Mesenchymal stem cell (in vitro differentiated cells and primary cell): ENCODE data around the gene GLCE.

Experiments
- DNase-seq: peaks from one replicate; pipeline ENCODE4 v3.0.0-alpha.2; 2013
- H2AFZ ChIP-seq: one replicate; pipeline ENCODE4 v1.6.1; 2013; ENCODE audit warnings: low read depth, mild to moderate bottlenecking, control low read depth, inconsistent platforms, low read length, moderate library complexity
- H2AK5ac ChIP-seq: 2 replicates; pipeline ENCODE4 v1.6.1; 2013; ENCODE audit warnings: low read length, moderate library complexity, mild to moderate bottlenecking, inconsistent platforms; ENCODE audit not compliant: severe bottlenecking
- H2BK120ac ChIP-seq: one replicate; pipeline ENCODE4 v1.6.1; 2013; ENCODE audit warnings: low read depth, mild to moderate bottlenecking, inconsistent platforms, low read length, moderate library complexity
- H2BK12ac ChIP-seq, 2 experiments: one replicate each; pipeline ENCODE4 v1.6.1; 2013; ENCODE audit warnings: inconsistent platforms in 2 of 2, low read length in 2 of 2, mild to moderate bottlenecking in 2 of 2, moderate library complexity in 2 of 2, control low read depth in 1 of 2
- H2BK15ac ChIP-seq: one replicate; pipeline ENCODE4 v1.6.1; 2013; ENCODE audit warnings: mild to moderate bottlenecking, low read depth, inconsistent platforms; ENCODE audit not compliant: poor library complexity, severe bottlenecking
- H2BK5ac ChIP-seq: 2 replicates; pipeline ENCODE4 v1.6.1; 2013; ENCODE audit warnings: low read depth, mild to moderate bottlenecking, low read length, control low read depth, inconsistent platforms; ENCODE audit not compliant: poor library complexity, severe bottlenecking
- H3K14ac ChIP-seq, 2 experiments: one replicate each; pipeline ENCODE4 v1.6.1; 2013; ENCODE audit warnings: inconsistent platforms in 2 of 2, low read length in 2 of 2, control low read depth in 1 of 2, mild to moderate bottlenecking in 1 of 2, moderate library complexity in 1 of 2
- H3K18ac ChIP-seq, 2 experiments: one replicate each; pipeline ENCODE4 v1.6.1; 2013; ENCODE audit warnings: inconsistent platforms in 2 of 2, low read length in 2 of 2, control low read depth in 1 of 2, low read depth in 1 of 2, mild to moderate bottlenecking in 1 of 2
- H3K23ac ChIP-seq, 2 experiments: one replicate each; pipeline ENCODE4 v1.6.1; 2013; ENCODE audit warnings: inconsistent platforms in 2 of 2, low read length in 2 of 2, mild to moderate bottlenecking in 2 of 2, moderate library complexity in 2 of 2, control low read depth in 1 of 2
- H3K27ac ChIP-seq: 2 replicates; pipeline ENCODE4 v1.5.1; 2013; ENCODE audit warnings: mild to moderate bottlenecking, moderate library complexity, low read length, control low read depth, inconsistent platforms; ENCODE audit not compliant: poor library complexity, severe bottlenecking
- H3K27me3 ChIP-seq, 2 experiments: 2 replicates each; pipeline versions ENCODE4 v1.6.1 to v1.7.0; 2013; ENCODE audit warnings: low read length in 2 of 2, mild to moderate bottlenecking in 2 of 2, moderate library complexity in 2 of 2, control low read depth in 1 of 2, inconsistent platforms in 1 of 2; ENCODE audit not compliant: control insufficient read depth in 1 of 2, insufficient read depth in 1 of 2
- H3K36me3 ChIP-seq, 2 experiments: 2 replicates each; pipeline versions ENCODE4 v1.6.1 to v1.7.0; 2013; ENCODE audit warnings: low read length in 2 of 2, control low read depth in 1 of 2, inconsistent platforms in 1 of 2, low read depth in 1 of 2, mild to moderate bottlenecking in 1 of 2; ENCODE audit not compliant: insufficient read depth in 2 of 2, control insufficient read depth in 1 of 2
- H3K4ac ChIP-seq, 2 experiments: one replicate each; pipeline ENCODE4 v1.6.1; 2013; ENCODE audit warnings: inconsistent platforms in 2 of 2, low read length in 2 of 2, mild to moderate bottlenecking in 2 of 2, moderate library complexity in 2 of 2, control low read depth in 1 of 2, low read depth in 1 of 2
- H3K4me1 ChIP-seq: 2 replicates; pipeline ENCODE4 v1.6.1; 2013; ENCODE audit warnings: low read depth, low read length, control low read depth; ENCODE audit not compliant: control insufficient read depth, insufficient read depth
- H3K4me2 ChIP-seq: 2 replicates; pipeline ENCODE4 v1.6.1; 2013; ENCODE audit warnings: low read length, mild to moderate bottlenecking, inconsistent platforms; ENCODE audit not compliant: poor library complexity, severe bottlenecking
- H3K4me3 ChIP-seq, 2 experiments: 2 replicates each; pipeline versions ENCODE4 v1.5.1 to v1.7.0; 2013; ENCODE audit warnings: low read length in 2 of 2, mild to moderate bottlenecking in 2 of 2, control low read depth in 1 of 2, low read depth in 1 of 2; ENCODE audit not compliant: insufficient read depth in 1 of 2
- H3K79me1 ChIP-seq: replicated peaks from 2 replicates; pipeline ENCODE4 v1.6.1; 2013; ENCODE audit warnings: mild to moderate bottlenecking, control low read depth, low read length, inconsistent platforms; ENCODE audit not compliant: poor library complexity, severe bottlenecking
- H3K9ac ChIP-seq: 2 replicates; pipeline ENCODE4 v1.7.0; 2013; ENCODE audit warnings: mild to moderate bottlenecking, low read length, moderate library complexity
- H3K9me3 ChIP-seq: 2 replicates; pipeline ENCODE4 v1.7.0; 2013; ENCODE audit warnings: mild to moderate bottlenecking, low read length; ENCODE audit not compliant: control insufficient read depth
- H4K8ac ChIP-seq: one replicate; pipeline ENCODE4 v1.6.1; 2013; ENCODE audit warnings: inconsistent platforms, mild to moderate bottlenecking, low read length, moderate library complexity
- H4K91ac ChIP-seq: one replicate; pipeline ENCODE4 v1.6.1; 2013; ENCODE audit warnings: mild to moderate bottlenecking, low read length, inconsistent platforms
- WGBS: methylation state at CpG from one replicate; pipeline ENCODE4 v1.1.7; 2013; ENCODE audit warnings: mixed read lengths; 5-methylcytosine and 5-hydroxymethylcytosine counted together

The GLCE gene

DNA sequence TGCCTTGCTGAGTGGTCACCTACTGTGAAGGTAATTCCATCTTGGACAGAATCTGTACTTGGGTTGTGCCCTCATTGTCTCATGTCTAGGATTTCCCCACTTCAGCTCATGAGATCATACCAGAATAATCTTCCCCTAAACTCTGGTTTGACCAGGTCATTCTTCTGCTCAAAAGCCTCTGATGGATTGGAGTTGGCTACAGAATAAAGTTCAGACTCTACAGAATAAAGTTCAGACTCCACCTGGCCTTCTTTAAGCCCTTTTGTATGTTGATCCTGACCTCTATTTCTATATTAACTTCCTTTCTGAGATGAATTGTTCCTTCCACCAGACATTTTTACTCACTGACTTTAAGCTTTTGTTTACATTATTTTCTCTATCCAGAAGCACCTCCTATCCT is 6.4 kb upstream of the GLCE start:
- Histone ChIP-seq H3K4me2 (no peak overlapping the region), H3K18ac (no peak overlapping the region), H2AFZ (no peak overlapping the region), H3K9me3 (no peaks in the 10 kb centered on the region), H4K91ac (no peak overlapping the region), H3K36me3 (no peaks in the 10 kb centered on the region), H2BK120ac (no peak overlapping the region), H2BK12ac (no peak overlapping the region), H4K8ac (no peak overlapping the region), H2BK5ac (no peak overlapping the region), H3K4ac (no peak overlapping the region), H3K27ac (no peak overlapping the region), H3K79me1 (no peaks in the 10 kb centered on the region), H3K23ac (no peak overlapping the region), H3K4me3 (no peak overlapping the region), H2AK5ac (no peak overlapping the region), H2BK15ac (no peak overlapping the region), H3K4me1 (no peaks in the 10 kb centered on the region), H3K27me3 (peaks cover 20 to 21% of the 10 kb centered on the region in 2 experiments), H3K14ac (no peak overlapping the region), H3K9ac (no peak overlapping the region)
- DNase-seq = peak; percentile 11

DNA sequence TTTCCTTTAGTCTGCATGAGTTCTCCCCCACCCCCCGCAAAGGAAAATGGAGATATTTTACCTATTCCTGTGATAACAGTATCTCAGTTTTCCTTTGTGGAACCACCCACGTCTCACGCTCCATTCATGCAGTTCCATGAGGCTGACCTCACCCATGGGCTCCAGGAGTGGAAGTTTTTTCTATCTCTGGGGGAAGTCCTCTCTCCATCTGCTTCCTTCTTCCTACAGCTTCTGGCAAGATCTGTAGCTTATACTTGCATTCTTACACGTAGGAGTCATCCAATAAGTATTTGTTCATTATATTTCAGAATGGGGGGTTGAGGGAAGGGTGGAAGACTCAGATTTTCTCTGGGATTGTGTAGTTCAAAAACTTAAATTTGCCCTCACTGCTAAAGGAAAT is 5.8 kb upstream of the GLCE start:
- H3K4me1 ChIP-seq = no peaks in the 10 kb centered on the region
- H3K79me1 ChIP-seq = no peaks in the 10 kb centered on the region
- no peak overlapping the region for H3K4me2 ChIP-seq
- DNase-seq = peak; percentile 61
- H3K18ac ChIP-seq = no peak overlapping the region
- H3K4me3 ChIP-seq = no peak overlapping the region
- H3K23ac ChIP-seq = no peak overlapping the region
- no peak overlapping the region for H2AFZ ChIP-seq
- H3K36me3 ChIP-seq = no peaks in the 10 kb centered on the region
- no peak overlapping the region for H3K27ac ChIP-seq
- H4K8ac ChIP-seq = no peak overlapping the region
- no peaks in the 10 kb centered on the region for H3K9me3 ChIP-seq
- no peak overlapping the region for H3K4ac ChIP-seq
- no peak overlapping the region for H2BK120ac ChIP-seq
- H3K14ac ChIP-seq = no peak overlapping the region
- H2AK5ac ChIP-seq = no peak overlapping the region
- H3K9ac ChIP-seq = no peak overlapping the region
- 89% methylated on average over 1 of the region's 4 CpGs for WGBS
- no peak overlapping the region for H2BK12ac ChIP-seq
- H3K27me3 ChIP-seq = peaks cover 14 to 15% of the 10 kb centered on the region in 2 experiments
- H2BK15ac ChIP-seq = no peak overlapping the region
- no peak overlapping the region for H4K91ac ChIP-seq
- H2BK5ac ChIP-seq = no peak overlapping the region

DNA sequence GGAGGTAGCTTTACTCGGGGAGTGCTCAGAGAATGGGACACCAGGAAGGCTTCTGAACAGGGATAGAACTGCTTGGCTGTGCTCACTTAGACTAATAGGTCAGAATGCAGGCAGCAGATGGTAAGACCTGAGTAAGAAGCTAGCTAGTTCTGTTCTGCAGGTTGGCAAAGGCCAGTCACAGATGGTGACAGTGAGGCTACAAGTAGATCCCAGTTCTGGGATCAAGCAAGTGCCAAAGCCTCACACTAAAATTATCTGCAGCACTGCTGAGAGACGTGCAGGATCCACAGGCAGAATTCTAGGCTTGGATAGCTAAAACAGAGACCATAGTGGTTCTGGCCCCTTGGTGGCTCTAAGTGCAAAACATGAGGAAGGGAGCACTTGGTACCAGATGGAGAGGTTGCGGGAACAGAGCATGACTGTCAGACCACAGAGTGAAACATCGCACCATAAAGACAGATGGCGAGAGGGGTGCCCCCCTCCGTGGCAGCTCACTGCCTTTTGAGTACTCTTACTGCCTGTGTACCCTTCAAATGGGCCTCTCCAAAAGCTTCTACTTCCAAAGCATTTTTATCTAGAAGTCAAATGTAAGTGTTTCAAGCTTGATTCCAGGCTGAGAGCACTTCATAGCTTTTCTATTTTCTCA is 3.6 kb upstream of the GLCE start:
- H2BK15ac ChIP-seq = no peak overlapping the region
- no peak overlapping the region for H3K4ac ChIP-seq
- H3K4me3 ChIP-seq = no peak overlapping the region
- H3K23ac ChIP-seq = no peak overlapping the region
- H4K91ac ChIP-seq = no peak overlapping the region
- peak overlapping the region in 1 of 2 experiments; percentile 9 for H3K14ac ChIP-seq
- H3K9ac ChIP-seq = no peak overlapping the region
- peaks cover 4% of the 10 kb centered on the region for H3K4me1 ChIP-seq
- DNase-seq = no peak
- H3K4me2 ChIP-seq = no peak overlapping the region
- no peak overlapping the region for H2BK12ac ChIP-seq
- no peak overlapping the region for H3K18ac ChIP-seq
- no peaks in the 10 kb centered on the region for H3K27me3 ChIP-seq
- H3K27ac ChIP-seq = no peak overlapping the region
- no peak overlapping the region for H2BK5ac ChIP-seq
- WGBS = 90% methylated on average over 5 of the region's 6 CpGs
- no peaks in the 10 kb centered on the region for H3K36me3 ChIP-seq
- H2BK120ac ChIP-seq = no peak overlapping the region
- no peak overlapping the region for H4K8ac ChIP-seq
- H2AFZ ChIP-seq = no peak overlapping the region
- peaks cover 2% of the 10 kb centered on the region for H3K79me1 ChIP-seq
- no peaks in the 10 kb centered on the region for H3K9me3 ChIP-seq
- no peak overlapping the region for H2AK5ac ChIP-seq

DNA sequence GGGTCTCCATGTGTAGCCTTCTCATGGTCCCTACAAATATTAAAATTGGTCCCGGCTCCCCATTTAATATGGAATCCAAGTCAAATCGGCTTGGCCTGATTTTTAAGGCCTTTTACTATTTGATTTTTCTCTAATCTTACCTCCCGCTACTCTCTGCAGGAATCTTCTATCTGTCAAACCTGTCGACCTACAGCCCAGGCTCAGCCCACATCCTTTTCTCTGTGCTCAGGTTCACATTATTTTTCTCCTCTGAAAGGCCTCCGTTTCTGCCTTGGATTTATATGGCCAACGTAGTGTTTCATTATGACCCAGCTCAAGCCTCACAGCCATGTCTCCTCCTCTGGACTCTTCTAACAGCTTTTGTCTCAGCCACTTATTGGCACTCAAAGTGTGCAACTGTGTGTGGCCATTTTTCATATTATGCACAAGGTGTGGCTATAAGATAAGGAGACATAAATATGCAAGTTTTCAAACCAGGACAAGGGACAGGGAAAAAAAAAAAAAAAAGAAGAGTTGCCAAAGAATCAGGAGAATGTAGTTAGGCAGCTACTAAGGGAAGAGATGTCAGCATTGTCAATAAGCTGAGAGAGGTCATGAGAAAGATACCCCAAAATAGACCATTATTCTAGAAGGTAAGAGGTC is 2.1 kb upstream of the GLCE start:
- no peak overlapping the region for H2BK120ac ChIP-seq
- no peak overlapping the region for H3K18ac ChIP-seq
- no peak overlapping the region for H3K4ac ChIP-seq
- H4K91ac ChIP-seq = no peak overlapping the region
- no peak overlapping the region for H3K4me2 ChIP-seq
- no peak overlapping the region for H2AK5ac ChIP-seq
- H2BK15ac ChIP-seq = no peak overlapping the region
- WGBS = 87% methylated on average over 6 of the region's 6 CpGs
- no peaks in the 10 kb centered on the region for H3K36me3 ChIP-seq
- no peak for DNase-seq
- H4K8ac ChIP-seq = no peak overlapping the region
- no peaks in the 10 kb centered on the region for H3K27me3 ChIP-seq
- H2BK12ac ChIP-seq = no peak overlapping the region
- no peak overlapping the region for H3K14ac ChIP-seq
- peaks cover 6% of the 10 kb centered on the region for H3K79me1 ChIP-seq
- peaks cover 6% of the 10 kb centered on the region for H3K4me1 ChIP-seq
- H3K9me3 ChIP-seq = no peaks in the 10 kb centered on the region
- no peak overlapping the region for H3K4me3 ChIP-seq
- no peak overlapping the region for H2AFZ ChIP-seq
- H3K27ac ChIP-seq = no peak overlapping the region
- no peak overlapping the region for H2BK5ac ChIP-seq
- no peak overlapping the region for H3K23ac ChIP-seq
- H3K9ac ChIP-seq = no peak overlapping the region
